SK-N-SH (cell line): ENCODE measurements around the gene SNCA. TPM values are rescaled to one million over a fixed set of nuclear protein-coding genes. Genes with fewer than 3 reads are reported as not detected.

Experiments
- CTCF ChIA-PET: fragments of 300-600, 350-600 bp; formaldehyde crosslinking; extraction: SDS; loops from one replicate; lab custom pipeline; 2021; lab: Yijun Ruan, JAX
- POLR2A ChIA-PET: fragments of 350-600 bp; sonication (Branson Sonifier 250); formaldehyde crosslinking; extraction: SDS; loops from one replicate; lab custom pipeline; 2020; ENCODE audit warnings: antibody characterized with exemption, inconsistent platforms; lab: Yijun Ruan, JAX
- DNase-seq: peaks from one replicate; pipeline ENCODE4 v3.0.0; 2012
- H2AFZ ChIP-seq: fragments of 200-600 bp; sonication (generic); 2 replicates; pipeline ENCODE4 v1.8.1; 2016; ENCODE audit warnings: antibody characterized with exemption, mild to moderate bottlenecking, low read depth
- H3F3A ChIP-seq: fragments of 200-600 bp; sonication (generic); replicated peaks from 2 replicates; pipeline ENCODE3; 2016; ENCODE audit warnings: antibody characterized with exemption, mild to moderate bottlenecking; ENCODE audit not compliant: insufficient read depth
- H3K27ac ChIP-seq, 2 experiments: fragments of 200-500 bp in 1 of 2; fragments of 200-600 bp in 1 of 2; sonication (Bioruptor generic) in 1 of 2; sonication (generic), shearing (Covaris generic) in 1 of 2; 2 replicates each; pipeline versions ENCODE4 v1.5.1 to v1.6.1; 2014 to 2016; ENCODE audit warnings: low read depth in 2 of 2, inconsistent platforms in 1 of 2, low read length in 1 of 2, mild to moderate bottlenecking in 1 of 2, mixed read lengths in 1 of 2
- H3K27me3 ChIP-seq: fragments of 200-600 bp; sonication (generic), shearing (Covaris generic); 2 replicates; pipeline ENCODE4 v1.6.1; 2016; ENCODE audit warnings: mixed run types; ENCODE audit not compliant: insufficient read depth
- H3K36me3 ChIP-seq, 2 experiments: fragments of 200-500 bp in 1 of 2; fragments of 200-600 bp in 1 of 2; sonication (Bioruptor generic) in 1 of 2; sonication (generic) in 1 of 2; replicated peaks in 1 of 2; 2 replicates each; pipeline versions ENCODE3 to v1.5.1; 2014 to 2016; ENCODE audit warnings: low read length in 1 of 2, mild to moderate bottlenecking in 1 of 2; ENCODE audit not compliant: insufficient read depth in 2 of 2, control insufficient read depth in 1 of 2
- H3K4me1 ChIP-seq, 2 experiments: fragments of 200-500 bp in 1 of 2; fragments of 200-600 bp in 1 of 2; sonication (Bioruptor generic) in 1 of 2; sonication (generic), shearing (Covaris generic) in 1 of 2; 2 replicates each; pipeline versions ENCODE4 v1.5.1 to v1.6.1; 2014 to 2016; ENCODE audit warnings: low read depth in 1 of 2, low read length in 1 of 2, mixed run types in 1 of 2; ENCODE audit not compliant: insufficient read depth in 2 of 2, control insufficient read depth in 1 of 2
- H3K4me2 ChIP-seq: fragments of 200-600 bp; sonication (generic), shearing (Covaris generic); 2 replicates; pipeline ENCODE4 v1.6.1; 2017; ENCODE audit warnings: mixed run types
- H3K4me3 ChIP-seq, 2 experiments: fragments of 200-500 bp in 1 of 2; fragments of 200-600 bp in 1 of 2; sonication (Bioruptor generic) in 1 of 2; sonication (generic), shearing (Covaris generic) in 1 of 2; 2 replicates each; pipeline versions ENCODE4 v1.5.1 to v1.8.1; 2014 to 2016; ENCODE audit warnings: low read depth in 2 of 2, inconsistent platforms in 1 of 2, low read length in 1 of 2, mild to moderate bottlenecking in 1 of 2, mixed read lengths in 1 of 2, moderate library complexity in 1 of 2
- H3K79me2 ChIP-seq: fragments of 200-600 bp; sonication (generic); 2 replicates; pipeline ENCODE4 v1.8.1; 2017; ENCODE audit warnings: mild to moderate bottlenecking; ENCODE audit not compliant: insufficient read depth
- H3K9ac ChIP-seq: fragments of 200-600 bp; sonication (generic); 2 replicates; pipeline ENCODE4 v1.6.1; 2017; ENCODE audit warnings: mixed run types
- H3K9me2 ChIP-seq: fragments of 200-600 bp; sonication (generic); 2 replicates; pipeline ENCODE4 v1.6.1; 2017; ENCODE audit warnings: mixed run types
- H3K9me3 ChIP-seq: fragments of 200-600 bp; sonication (generic); 2 replicates; pipeline ENCODE4 v1.6.1; 2017; ENCODE audit warnings: mixed run types, mild to moderate bottlenecking, moderate library complexity
- H4K20me1 ChIP-seq: fragments of 200-600 bp; sonication (generic); 2 replicates; pipeline ENCODE4 v1.6.1; 2017; ENCODE audit warnings: mild to moderate bottlenecking, mixed run types; ENCODE audit not compliant: insufficient read depth
- CHD2 ChIP-seq: fragments of 150-350 bp; IDR thresholded peaks from 2 replicates; pipeline ENCODE4 v1.6.1; 2018; ENCODE audit warnings: low read length; ENCODE audit not compliant: partially characterized antibody
- FOXM1 ChIP-seq: IDR thresholded peaks from 2 replicates; pipeline ENCODE4 v1.4.0; 2012; ENCODE audit warnings: low read depth, mild to moderate bottlenecking
- GABPA ChIP-seq: IDR thresholded peaks from 2 replicates; pipeline ENCODE4 v1.4.0; 2012; ENCODE audit warnings: low read depth, mild to moderate bottlenecking
- GATA2 ChIP-seq: sonication (generic); formaldehyde crosslinking; IDR thresholded peaks from 2 replicates; pipeline ENCODE4 v1.5.0; 2020; ENCODE audit warnings: mild to moderate bottlenecking, missing genetic modification reagents
- IRF3 ChIP-seq: fragments of 150-350 bp; IDR thresholded peaks from 2 replicates; pipeline ENCODE4 v1.6.1; 2016; ENCODE audit warnings: mild to moderate bottlenecking, low read depth, low read length
- MAX ChIP-seq: IDR thresholded peaks from 2 replicates; pipeline ENCODE4 v1.4.0; 2012; ENCODE audit warnings: low read depth
- MXI1 ChIP-seq: IDR thresholded peaks from 2 replicates; pipeline ENCODE4 v1.6.1; 2012; ENCODE audit warnings: mild to moderate bottlenecking, low read depth, low read length, improper control_type of control experiment
- NRF1 ChIP-seq: IDR thresholded peaks from 2 replicates; pipeline ENCODE4 v1.6.1; 2012; ENCODE audit warnings: low read depth, mild to moderate bottlenecking, low read length
- PBX3 ChIP-seq: IDR thresholded peaks from 2 replicates; pipeline ENCODE4; 2012
- POLR2AphosphoS5 ChIP-seq: IDR thresholded peaks from 2 replicates; pipeline ENCODE4 v1.6.1; 2012; ENCODE audit warnings: low read depth, low read length
- RXRA ChIP-seq: IDR thresholded peaks from 2 replicates; pipeline ENCODE4 v1.4.0; 2012; ENCODE audit warnings: low read depth, mild to moderate bottlenecking, borderline replicate concordance
- TEAD4 ChIP-seq: IDR thresholded peaks from 2 replicates; pipeline ENCODE4 v1.4.0; 2012; ENCODE audit warnings: mild to moderate bottlenecking, borderline replicate concordance; ENCODE audit not compliant: insufficient read depth
- USF1 ChIP-seq: IDR thresholded peaks from 2 replicates; pipeline ENCODE4 v1.4.0; 2012; ENCODE audit warnings: low read depth, borderline replicate concordance
- YY1 ChIP-seq: IDR thresholded peaks from 2 replicates; pipeline ENCODE4 v1.4.0; 2012; ENCODE audit warnings: low read depth, mild to moderate bottlenecking
- ZBTB33 ChIP-seq: IDR thresholded peaks from 2 replicates; pipeline ENCODE4 v1.4.0; 2012; ENCODE audit warnings: low read depth, borderline replicate concordance
- WGBS: methylation state at CpG from one replicate; pipeline ENCODE4 v1.1.6; 2017; ENCODE audit warnings: low lambda C conversion rate; 5-methylcytosine and 5-hydroxymethylcytosine counted together
- polyA plus RNA-seq, 3 experiments: library from polyadenylated mRNA; depleted of rRNA; stranded (reverse); fragments of >200 nt; gene quantifications; 2 replicates each; pipeline ENCODE4 v1.2.3, GENCODE V29; 2012

Gene SNCA
- polyA plus RNA-seq, 1 of the 3 experiments (the other 2 are of a cell fraction): 12.9 TPM

GRCh38 chr4:89847571-89848325 lies 10.8 kb upstream of the SNCA start:
- H3K9ac ChIP-seq: no peak overlapping the region
- CTCF ChIA-PET: interaction anchor here (0.8 to 1.5 kb wide), 2 partner anchors 9 to 21 kb away, joined by 3 to 4 read pairs; no protein-coding TSS in a partner anchor
- H3K79me2 ChIP-seq: no peaks in the 10 kb centered on the region
- 38% methylated on average over 1 of the region's 1 CpG for WGBS
- H3K4me1 ChIP-seq: no peaks in the 10 kb centered on the region
- H3K36me3 ChIP-seq: no peaks in the 10 kb centered on the region
- no peaks in the 10 kb centered on the region for H3F3A ChIP-seq
- no peaks in the 10 kb centered on the region for H3K9me2 ChIP-seq
- no peaks in the 10 kb centered on the region for H3K27me3 ChIP-seq
- no peak overlapping the region for H2AFZ ChIP-seq
- no peak overlapping the region for H3K4me3 ChIP-seq
- H3K27ac ChIP-seq: no peak overlapping the region
- H3K9me3 ChIP-seq: no peaks in the 10 kb centered on the region
- H3K4me2 ChIP-seq: no peak overlapping the region
- POLR2A ChIA-PET: no interaction called here
- DNase-seq: no peak
- TF ChIP-seq ZBTB33 (no peak), POLR2AphosphoS5 (no peak), USF1 (no peak), FOXM1 (no peak), TEAD4 (no peak), GATA2 (no peak), MAX (no peak), GABPA (no peak), YY1 (no peak), PBX3 (no peak), IRF3 (no peak), NRF1 (no peak), CHD2 (no peak), MXI1 (no peak), RXRA (no peak)
- TF ChIP-seq, all 33 proteins: peak for 0
- H4K20me1 ChIP-seq: no peaks in the 10 kb centered on the region
